Vagina (tissue), 2 donors: Measurements from ENCODE around the gene PHRF1. TPM values are rescaled to one million over a fixed set of nuclear protein-coding genes. Genes with fewer than 3 reads are reported as not detected.

Source experiments
- DNase-seq, 2 donors: peaks; one replicate each; pipeline ENCODE4 v3.0.0-alpha.2; 2017; ENCODE audit errors: extremely low spot score in 2 of 2
- H3K27ac ChIP-seq: fragments of 200-600 bp; sonication (generic); one replicate; pipeline ENCODE4 v1.5.1; 2019
- H3K27me3 ChIP-seq: fragments of 200-600 bp; sonication (generic); one replicate; pipeline ENCODE4 v1.5.1; 2019
- H3K36me3 ChIP-seq, 2 donors: fragments of 200-600 bp; sonication (generic); one replicate each; pipeline ENCODE4 v1.5.1; 2017 to 2019
- H3K4me1 ChIP-seq: fragments of 200-600 bp; sonication (generic); one replicate; pipeline ENCODE4 v1.5.1; 2019
- H3K4me3 ChIP-seq, 2 donors: fragments of 200-600 bp; sonication (generic); 1 replicate in 1 of 2; 2 replicates in 1 of 2; pipeline ENCODE4 v1.5.1; 2016 to 2019
- H3K9me3 ChIP-seq: fragments of 200-600 bp; sonication (generic); one replicate; pipeline ENCODE4 v1.5.1; 2019
- CTCF ChIP-seq, 3 experiments: fragments of 450-650 bp in 2 of 3; fragments of 200-600 bp in 1 of 3; sonication (generic) in 1 of 3; IDR thresholded peaks; one replicate each; pipeline ENCODE4 v1.5.1; 2017 to 2019; ENCODE audit warnings: antibody characterized with exemption in 3 of 3, mild to moderate bottlenecking in 2 of 3, moderate library complexity in 2 of 3
- POLR2A ChIP-seq, 2 donors: fragments of 450-650 bp; IDR thresholded peaks; one replicate each; pipeline ENCODE4 v1.6.1; 2017; ENCODE audit warnings: antibody characterized with exemption in 2 of 2, mild to moderate bottlenecking in 2 of 2, moderate library complexity in 2 of 2
- POLR2AphosphoS5 ChIP-seq, 2 donors: sonication (generic); formaldehyde crosslinking; IDR thresholded peaks; one replicate each; pipeline ENCODE4 v1.9.0; 2017; ENCODE audit warnings: antibody characterized with exemption in 2 of 2, mild to moderate bottlenecking in 2 of 2, low read depth in 1 of 2; ENCODE audit not compliant: insufficient read depth in 1 of 2
- intact Hi-C: fragments of 100-400 bp; cut with DNase I; formaldehyde crosslinking; loops from one replicate; pipeline ENCODE4 v1.15.1; 2023
- microRNA counts, 2 donors: library from miRNA; unstranded; fragments of <30 nt; microRNA quantifications; one replicate each; lab custom pipeline; 2016 to 2017
- microRNA-seq: library from miRNA; unstranded; fragments of <30 nt; microRNA quantifications from one replicate; pipeline ENCODE4, GENCODE V29; 2017; ENCODE audit warnings: borderline number of aligned reads, borderline replicate concordance
- small RNA-seq: library from RNA; depleted of rRNA; stranded (forward); fragments of <200 nt; gene quantifications from one replicate; pipeline ENCODE3, GENCODE V24; 2016
- total RNA-seq: library from RNA; depleted of rRNA; stranded (reverse); fragments of >200 nt; gene quantifications from one replicate; pipeline ENCODE4 v1.2.3, GENCODE V29; 2016

The PHRF1 gene
- total RNA-seq, 1 donor from 2014 or later: 26.0 TPM

DNA sequence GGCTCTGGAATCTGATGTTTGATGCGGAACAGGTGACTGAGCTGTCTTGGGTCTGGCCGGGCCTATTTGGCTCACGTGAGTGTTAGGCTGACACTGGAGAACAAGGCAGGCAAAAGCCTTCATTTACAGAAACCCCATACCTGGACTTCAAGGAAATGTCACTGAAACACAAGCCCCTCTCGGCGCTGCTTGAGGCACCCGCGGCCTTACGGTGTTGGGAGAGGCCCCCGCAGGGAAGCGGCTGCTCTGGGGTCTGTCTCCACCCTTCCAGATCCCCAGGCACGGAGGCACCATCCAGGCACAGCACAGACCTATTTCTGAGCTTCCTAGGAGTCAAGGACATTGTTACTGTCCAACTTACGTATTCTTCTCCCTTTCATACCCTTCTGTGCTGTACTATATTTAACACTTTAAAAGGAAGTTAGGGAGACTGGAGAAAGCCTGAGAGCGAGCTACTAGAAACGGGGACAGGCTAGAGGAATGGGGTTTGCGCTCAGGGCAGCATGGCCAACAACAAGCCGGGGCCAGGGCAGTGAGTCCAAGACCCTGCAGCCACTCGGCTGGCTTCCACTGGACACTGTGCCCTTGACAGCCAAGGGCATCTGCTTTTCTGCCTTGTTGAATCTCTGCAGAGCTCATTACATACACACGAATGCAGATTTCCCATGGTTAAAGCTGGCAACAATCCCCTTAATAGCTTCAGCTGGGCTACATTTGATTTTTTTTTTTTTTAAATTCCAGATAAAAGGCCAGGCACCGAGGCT, 84.6 kb downstream of the PHRF1 start:
- no peak for TF ChIP-seq POLR2A (IDR thresholded peaks at IDR 0.05)
- TF ChIP-seq CTCF (IDR thresholded peaks at IDR 0.05): no peak
- no peak for TF ChIP-seq POLR2AphosphoS5 (IDR thresholded peaks at IDR 0.05; ENCODE audit: insufficient read depth in 1 of 2, low read depth in 1 of 2)
- Histone ChIP-seq H3K27me3 (no peaks in the 10 kb centered on the region), H3K36me3 (peaks cover 0 to 4% of the 10 kb centered on the region in 2 donors), H3K4me1 (peaks cover 15% of the 10 kb centered on the region), H3K27ac (no peak overlapping the region), H3K4me3 (no peak overlapping the region), H3K9me3 (no peaks in the 10 kb centered on the region)
- intact Hi-C loops: loop anchor here (5.0 kb wide), 1 partner anchor 66 kb away; no protein-coding TSS in a partner anchor
- no peak for DNase-seq

MicroRNAs encoded within 50 kb of the gene (microRNA counts, 767-probe panel; counts per million panel counts)
- microRNA hsa-miR-210 (lab: Ali Mortazavi, UCI): 261 to 4,378 counts per million in 2 donors

Small RNA genes lying within 50 kb of the gene (microRNA-seq; reads per million reads assigned to microRNA genes)
- 886 reads per million, percentile 77 among the genes with 10 or more reads in this experiment for gene MIR210

Small RNA genes lying within 50 kb of the gene (small RNA-seq; reads per million reads assigned to genes)
- 10.1 reads per million, percentile 93 among the genes with 10 or more reads in this experiment for gene MIR210

Other genes starting within 250 kb of the PHRF1 start
- 15.5 TPM for gene B4GALNT4, start 207.0 kb upstream of the PHRF1 start, total RNA-seq
- gene PKP3, start 182.3 kb upstream of the PHRF1 start, total RNA-seq: 117 TPM
- gene SIGIRR, start 161.5 kb upstream of the PHRF1 start, total RNA-seq: 48.1 TPM
- gene ANO9, start 134.5 kb upstream of the PHRF1 start, total RNA-seq: 12.0 TPM
- gene PTDSS2, start 126.2 kb upstream of the PHRF1 start, total RNA-seq: 36.1 TPM
- 252 TPM for gene RNH1, start 69.2 kb upstream of the PHRF1 start, total RNA-seq
- 53.5 TPM for gene HRAS, start 40.9 kb upstream of the PHRF1 start, total RNA-seq
- 0.49 TPM for gene LRRC56, start 38.9 kb upstream of the PHRF1 start, total RNA-seq
- 1.7 TPM for gene LMNTD2, start 15.7 kb upstream of the PHRF1 start, total RNA-seq
- 14.7 TPM for gene RASSF7, start 15.5 kb upstream of the PHRF1 start, total RNA-seq
- 18.9 TPM for gene IRF7, start 39.5 kb downstream of the PHRF1 start, total RNA-seq
- not detected for gene CDHR5, start 48.5 kb downstream of the PHRF1 start, total RNA-seq
- gene SCT, start 50.7 kb downstream of the PHRF1 start, total RNA-seq: not detected
- gene DRD4, start 60.8 kb downstream of the PHRF1 start, total RNA-seq: 1.2 TPM
- gene DEAF1, start 118.8 kb downstream of the PHRF1 start, total RNA-seq: 33.6 TPM
- gene TMEM80, start 119.3 kb downstream of the PHRF1 start, total RNA-seq: 12.8 TPM
- 195 TPM for gene EPS8L2, start 129.8 kb downstream of the PHRF1 start, total RNA-seq
- gene TALDO1, start 171.0 kb downstream of the PHRF1 start, total RNA-seq: 158 TPM
- gene GATD1, start 201.0 kb downstream of the PHRF1 start, total RNA-seq: 33.4 TPM
- 1.7 TPM for gene CEND1, start 213.6 kb downstream of the PHRF1 start, total RNA-seq
- 10.3 TPM for gene SLC25A22, start 221.8 kb downstream of the PHRF1 start, total RNA-seq
- 16.5 TPM for gene PIDD1, start 228.8 kb downstream of the PHRF1 start, total RNA-seq
- gene RPLP2, start 233.5 kb downstream of the PHRF1 start, total RNA-seq: 1,068 TPM
- gene PNPLA2, start 242.4 kb downstream of the PHRF1 start, total RNA-seq: 103 TPM